Measurements from ENCODE around the gene PJA2. TPM values are rescaled to one million over a fixed set of nuclear protein-coding genes. Genes with fewer than 3 reads are reported as not detected.

PJA2 gene
- polyA plus RNA-seq, 2 of the 4 experiments (the other 2 are of a cell fraction) = 24.9 to 56.5 TPM

- no peaks in the 10 kb centered on the region for H3K9me3 ChIP-seq
- peaks cover 30% of the 10 kb centered on the region for H3K4me1 ChIP-seq
- DNase-seq (ENCODE audit: low read depth in 1 of 2, low spot score in 1 of 2) (no peak), FAIRE-seq (no peak), ATAC-seq (no peak)
- H3K4me2 ChIP-seq = peak overlapping the region; percentile 87
- peak overlapping the region; percentile 56 for H3K4me3 ChIP-seq
- ChIA-PET CTCF (no interaction called here), POLR2A (no interaction called here)
- TF ChIP-seq KDM5A (IDR thresholded peaks at IDR 0.05) (no peak), ZNF302 (CRISPR knock-in tag; IDR thresholded peaks at IDR 0.05) (no peak), JUNB (IDR thresholded peaks at IDR 0.05) (no peak), EP300 (IDR thresholded peaks at IDR 0.05) (no peak), HEYL (CRISPR knock-in tag; IDR thresholded peaks at IDR 0.05) (no peak), FOSL2 (IDR thresholded peaks at IDR 0.05) (no peak), FOSL2 (CRISPR knock-in tag; IDR thresholded peaks at IDR 0.05) (no peak), EHMT2 (IDR thresholded peaks at IDR 0.05; ENCODE audit: low read depth) (no peak)
- WGBS (ENCODE audit: missing lambda C conversion rate) = 14% methylated on average over 2 of the region's 2 CpGs
- peak overlapping the region; percentile 82 to 90 for H3K27ac ChIP-seq
These were observed 1.4 kb upstream of the PJA2 start for GRCh38 chr5:109411149-109411514.

GRCh38 chr5:109410389-109411148, 795 bp upstream of the PJA2 start:
- ATAC-seq = peak; percentile 68 to 71
- H3K4me1 ChIP-seq = peaks cover 34% of the 10 kb centered on the region
- CTCF ChIA-PET = no interaction called here
- FAIRE-seq = no peak
- DNase-seq (ENCODE audit: low read depth in 1 of 2, low spot score in 1 of 2) = peak; percentile 43 to 83
- peak overlapping the region; percentile 56 for H3K4me3 ChIP-seq
- H3K4me2 ChIP-seq = peak overlapping the region; percentile 87
- H3K27ac ChIP-seq = peak overlapping the region; percentile 82 to 90
- 3% methylated on average over 26 of the region's 26 CpGs for WGBS (ENCODE audit: missing lambda C conversion rate)
- H3K9me3 ChIP-seq = no peaks in the 10 kb centered on the region
- POLR2A ChIA-PET = interaction anchor here (0.7 to 1.8 kb wide), 8 partner anchors 10 to 683 kb away, joined by 3 to 12 read pairs (median 3); partner anchors contain the start of genes FER and MAN2A1
- TF ChIP-seq ATOH8 (CRISPR knock-in tag; IDR thresholded peaks at IDR 0.05; ENCODE audit: low read depth) (no peak), USF2 (IDR thresholded peaks at IDR 0.05) (no peak; the same call in 1 of the 2 replicates), PHF8 (IDR thresholded peaks at IDR 0.05; ENCODE audit: borderline replicate concordance, low read depth) (peak; percentile 53; the same call in 1 of the 2 replicates), HES2 (IDR thresholded peaks at IDR 0.05) (no peak), FOSB (CRISPR knock-in tag; IDR thresholded peaks at IDR 0.05) (no peak), GATA3 (IDR thresholded peaks at IDR 0.05; ENCODE audit: borderline replicate concordance) (0 out of 2 replicates have a peak, but pooled peaks have one; percentile 21), POLR2A (IDR thresholded peaks at IDR 0.05; ENCODE audit: low read length) (peak; percentile 19; the same call in 1 of the 2 replicates), E2F6 (IDR thresholded peaks at IDR 0.05; ENCODE audit: borderline replicate concordance, low read depth) (no peak), NPAS2 (CRISPR knock-in tag; IDR thresholded peaks at IDR 0.05; ENCODE audit: borderline replicate concordance) (no peak), ZSCAN20 (CRISPR knock-in tag; IDR thresholded peaks at IDR 0.05) (no peak), HOXB5 (CRISPR knock-in tag; IDR thresholded peaks at IDR 0.05) (no peak), CHD4 (IDR thresholded peaks at IDR 0.05; ENCODE audit: borderline replicate concordance) (no peak), JUN (IDR thresholded peaks at IDR 0.05) (peak; percentile 42 to 52; a peak in 2 of 5 replicates), KDM1A (IDR thresholded peaks at IDR 0.05; ENCODE audit: low read depth) (no peak), CTCF (IDR thresholded peaks at IDR 0.05) (no peak), ESRRA (IDR thresholded peaks at IDR 0.05; ENCODE audit: borderline replicate concordance, low read length) (no peak), MYC (IDR thresholded peaks at IDR 0.05; ENCODE audit: borderline replicate concordance, low read length) (no peak; the same call in 1 of the 2 replicates), NR3C1 (IDR thresholded peaks at IDR 0.05) (no peak), EP300 (IDR thresholded peaks at IDR 0.05) (no peak), MAX (IDR thresholded peaks at IDR 0.05) (peak; percentile 51; the same call in 1 of the 2 replicates), EHMT2 (IDR thresholded peaks at IDR 0.05; ENCODE audit: low read depth) (no peak), REST (IDR thresholded peaks at IDR 0.05) (no peak), ZNF302 (CRISPR knock-in tag; IDR thresholded peaks at IDR 0.05) (no peak), MAZ (IDR thresholded peaks at IDR 0.05; ENCODE audit: borderline replicate concordance, low read depth, low read length) (no peak)
